ENCODE data around the gene PLAAT1. TPM values are rescaled to one million over a fixed set of nuclear protein-coding genes. Genes with fewer than 3 reads are reported as not detected.

The PLAAT1 gene
- total RNA-seq, 1 donor from 2014 or later = 1.3 TPM

DNA sequence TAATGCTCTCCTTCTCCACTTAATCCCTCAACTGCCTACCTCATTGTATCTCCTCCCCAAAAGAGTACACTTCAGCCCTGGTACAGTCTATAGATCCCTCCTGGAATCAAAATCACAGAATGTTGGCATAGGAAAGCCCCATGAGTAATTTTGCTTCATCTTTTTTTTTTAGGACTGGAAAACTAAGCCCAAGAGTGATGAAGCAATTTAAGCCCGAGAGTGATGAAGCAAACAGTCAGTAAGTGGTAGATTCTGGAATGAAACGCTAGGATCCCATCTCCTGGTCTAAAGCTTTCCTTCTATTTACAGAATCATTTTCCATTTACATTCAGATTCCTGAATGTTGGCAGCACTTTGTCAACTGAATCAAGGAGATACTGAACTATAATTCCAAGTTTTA lies 29.8 kb upstream of the PLAAT1 start:
- no peak for DNase-seq (ENCODE audit: low read depth)
- Histone ChIP-seq H3K27me3 (ENCODE audit: control insufficient read depth, insufficient read depth, low read length) (no peaks in the 10 kb centered on the region), H3K4me3 (ENCODE audit: low read depth, low read length) (no peak overlapping the region), H3K36me3 (ENCODE audit: control insufficient read depth, insufficient read depth, low read length) (no peaks in the 10 kb centered on the region)
- TF ChIP-seq, protein P1, sequence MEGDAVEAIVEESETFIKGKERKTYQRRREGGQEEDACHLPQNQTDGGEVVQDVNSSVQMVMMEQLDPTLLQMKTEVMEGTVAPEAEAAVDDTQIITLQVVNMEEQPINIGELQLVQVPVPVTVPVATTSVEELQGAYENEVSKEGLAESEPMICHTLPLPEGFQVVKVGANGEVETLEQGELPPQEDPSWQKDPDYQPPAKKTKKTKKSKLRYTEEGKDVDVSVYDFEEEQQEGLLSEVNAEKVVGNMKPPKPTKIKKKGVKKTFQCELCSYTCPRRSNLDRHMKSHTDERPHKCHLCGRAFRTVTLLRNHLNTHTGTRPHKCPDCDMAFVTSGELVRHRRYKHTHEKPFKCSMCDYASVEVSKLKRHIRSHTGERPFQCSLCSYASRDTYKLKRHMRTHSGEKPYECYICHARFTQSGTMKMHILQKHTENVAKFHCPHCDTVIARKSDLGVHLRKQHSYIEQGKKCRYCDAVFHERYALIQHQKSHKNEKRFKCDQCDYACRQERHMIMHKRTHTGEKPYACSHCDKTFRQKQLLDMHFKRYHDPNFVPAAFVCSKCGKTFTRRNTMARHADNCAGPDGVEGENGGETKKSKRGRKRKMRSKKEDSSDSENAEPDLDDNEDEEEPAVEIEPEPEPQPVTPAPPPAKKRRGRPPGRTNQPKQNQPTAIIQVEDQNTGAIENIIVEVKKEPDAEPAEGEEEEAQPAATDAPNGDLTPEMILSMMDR (IDR thresholded peaks at IDR 0.05; ENCODE audit: insufficient read depth, low read length, poor library complexity, severe bottlenecking) = no peak

DNA sequence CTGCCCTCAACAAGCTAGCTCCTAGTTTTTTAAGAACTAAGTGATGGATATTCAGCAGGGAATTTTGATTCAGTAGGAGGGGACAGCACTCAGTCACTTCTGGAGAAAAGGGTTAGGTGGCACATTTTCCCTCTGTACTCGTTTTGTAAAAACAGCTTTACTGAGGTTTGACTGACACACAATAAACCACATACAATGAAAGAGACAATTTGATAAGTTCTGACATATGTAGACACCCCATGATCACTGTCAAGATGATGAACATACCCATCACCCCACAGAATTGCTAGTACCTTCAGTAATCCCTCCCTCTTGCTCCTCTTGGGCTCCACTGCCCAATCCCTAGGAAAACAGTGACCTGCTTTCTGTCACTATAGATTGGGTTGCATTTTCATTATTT lies 29.0 kb upstream of the PLAAT1 start:
- TF ChIP-seq, protein P1 (IDR thresholded peaks at IDR 0.05; ENCODE audit: insufficient read depth, low read length, poor library complexity, severe bottlenecking) = no peak
- DNase-seq (ENCODE audit: low read depth) = no peak
- Histone ChIP-seq H3K27me3 (ENCODE audit: control insufficient read depth, insufficient read depth, low read length) (no peaks in the 10 kb centered on the region), H3K4me3 (ENCODE audit: low read depth, low read length) (no peak overlapping the region), H3K36me3 (ENCODE audit: control insufficient read depth, insufficient read depth, low read length) (no peaks in the 10 kb centered on the region)

DNA sequence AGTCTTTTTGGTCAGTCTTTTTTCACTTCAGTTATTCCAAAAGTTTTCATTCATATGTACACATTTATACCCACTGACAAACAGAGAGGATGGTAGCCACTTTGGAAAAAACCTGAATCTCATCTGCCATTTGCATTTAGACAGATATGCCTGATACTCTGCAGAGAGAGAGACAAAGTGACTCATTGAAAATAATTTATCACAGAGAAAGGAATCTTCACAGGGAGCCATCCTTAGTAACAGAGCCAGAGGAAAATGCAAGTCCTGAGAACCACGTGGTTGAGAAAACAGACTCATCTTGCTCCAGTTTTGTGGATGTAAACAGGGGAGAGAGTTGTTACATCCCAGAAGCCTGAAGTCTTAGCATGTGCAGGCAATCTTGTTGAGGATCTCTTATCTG lies 28.2 kb upstream of the PLAAT1 start:
- Histone ChIP-seq H3K27me3 (ENCODE audit: control insufficient read depth, insufficient read depth, low read length) (no peaks in the 10 kb centered on the region), H3K4me3 (ENCODE audit: low read depth, low read length) (no peak overlapping the region), H3K36me3 (ENCODE audit: control insufficient read depth, insufficient read depth, low read length) (no peaks in the 10 kb centered on the region)
- no peak for DNase-seq (ENCODE audit: low read depth)
- TF ChIP-seq, protein P1 (IDR thresholded peaks at IDR 0.05; ENCODE audit: insufficient read depth, low read length, poor library complexity, severe bottlenecking) = no peak

DNA sequence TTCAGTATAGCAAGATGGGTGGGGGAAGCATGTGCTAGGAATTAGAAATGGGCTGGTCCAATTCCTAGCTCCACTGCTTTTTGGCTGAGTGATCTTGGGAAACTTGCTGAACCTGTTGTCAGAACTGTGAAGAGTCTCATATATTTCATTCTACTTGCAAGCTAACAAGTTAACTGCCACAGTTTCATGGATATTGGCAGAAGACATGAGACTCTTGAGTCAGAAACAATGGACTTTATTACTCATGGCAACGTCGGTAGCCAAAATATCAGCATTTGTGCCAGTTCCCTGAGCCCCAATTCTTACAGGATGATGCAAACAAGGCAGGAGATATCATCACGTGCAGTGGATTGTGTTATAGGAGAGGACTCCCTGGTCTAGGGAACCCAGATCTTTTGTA lies 26.6 kb upstream of the PLAAT1 start:
- no peak for DNase-seq (ENCODE audit: low read depth)
- no peaks in the 10 kb centered on the region for H3K36me3 ChIP-seq (ENCODE audit: control insufficient read depth, insufficient read depth, low read length)
- TF ChIP-seq, protein P1 (IDR thresholded peaks at IDR 0.05; ENCODE audit: insufficient read depth, low read length, poor library complexity, severe bottlenecking) = no peak

DNA sequence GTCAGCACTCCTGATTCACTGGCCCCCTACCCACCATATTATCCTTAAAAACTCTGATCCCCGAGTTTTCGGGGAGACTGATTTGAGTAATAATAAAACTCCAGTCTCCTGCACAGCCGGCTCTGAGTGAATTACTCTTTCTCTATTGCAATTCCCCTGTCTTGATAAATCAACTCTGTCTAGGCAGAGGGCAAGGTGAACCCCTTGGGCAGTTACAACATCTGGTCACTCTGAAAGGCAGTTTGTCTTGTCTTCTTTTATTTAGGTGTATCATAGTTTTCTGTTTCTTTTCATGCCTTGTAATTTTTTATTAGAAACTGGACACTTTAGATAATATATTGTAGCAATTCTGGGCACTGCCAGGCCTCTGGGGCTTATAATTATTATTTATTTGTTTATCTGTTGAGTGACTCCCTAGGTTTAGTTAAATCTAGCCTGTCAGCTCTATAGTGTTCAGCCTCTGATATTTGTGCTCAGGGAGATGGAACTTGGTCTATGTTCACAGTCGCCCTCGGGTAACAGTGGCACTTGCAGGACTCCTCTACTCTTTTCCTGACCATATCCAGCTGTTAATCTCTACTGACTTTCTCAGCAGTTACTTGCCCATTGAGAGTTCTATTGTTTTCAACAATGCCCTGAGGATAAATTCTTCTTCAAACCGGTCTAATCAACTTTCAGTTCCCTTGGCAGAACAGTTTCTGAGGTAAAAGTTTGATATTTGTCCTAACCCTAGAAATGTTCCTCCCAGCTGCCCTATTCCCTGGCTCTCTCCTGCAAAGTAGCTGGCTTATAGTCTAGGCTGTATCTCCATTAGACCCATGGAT lies 15.5 kb upstream of the PLAAT1 start:
- DNase-seq (ENCODE audit: low read depth) = no peak
- H3K36me3 ChIP-seq (ENCODE audit: control insufficient read depth, insufficient read depth, low read length) = no peaks in the 10 kb centered on the region
- H3K27me3 ChIP-seq (ENCODE audit: control insufficient read depth, insufficient read depth, low read length) = no peaks in the 10 kb centered on the region
- H3K4me3 ChIP-seq (ENCODE audit: low read depth, low read length) = no peak overlapping the region
- TF ChIP-seq, protein P1 (IDR thresholded peaks at IDR 0.05; ENCODE audit: insufficient read depth, low read length, poor library complexity, severe bottlenecking) = no peak

More for the DNA sequence above, 26.6 kb upstream of the PLAAT1 start:
- Histone ChIP-seq H3K4me3 (ENCODE audit: low read depth, low read length) (no peak overlapping the region), H3K27me3 (ENCODE audit: control insufficient read depth, insufficient read depth, low read length) (no peaks in the 10 kb centered on the region)

DNA sequence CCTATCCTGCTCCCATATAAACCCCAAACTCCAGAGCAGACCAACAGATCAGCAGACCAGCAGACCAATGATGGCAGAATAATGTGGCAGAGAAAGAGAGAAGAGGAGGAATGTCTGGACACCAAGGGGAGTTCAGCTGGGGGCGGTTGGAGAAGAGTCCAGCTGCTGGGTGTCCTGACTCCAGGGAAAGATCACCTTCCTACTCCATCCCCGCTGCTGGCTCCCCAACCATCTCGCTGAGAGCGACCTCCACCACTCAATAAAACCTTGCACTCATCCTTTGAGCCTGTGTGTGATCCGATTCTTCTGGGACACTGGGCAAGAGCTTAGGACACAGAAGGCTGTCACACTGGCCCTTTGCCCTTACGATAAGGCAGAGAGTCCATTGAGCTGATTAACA lies 12.8 kb upstream of the PLAAT1 start:
- Histone ChIP-seq H3K27me3 (ENCODE audit: control insufficient read depth, insufficient read depth, low read length) (no peaks in the 10 kb centered on the region), H3K4me3 (ENCODE audit: low read depth, low read length) (no peak overlapping the region)

More for the DNA sequence above, 12.8 kb upstream of the PLAAT1 start:
- no peaks in the 10 kb centered on the region for H3K36me3 ChIP-seq (ENCODE audit: control insufficient read depth, insufficient read depth, low read length)
- no peak for DNase-seq (ENCODE audit: low read depth)
- TF ChIP-seq, protein P1 (IDR thresholded peaks at IDR 0.05; ENCODE audit: insufficient read depth, low read length, poor library complexity, severe bottlenecking) = no peak

Measured in kidney epithelial cell (primary cell).